H1 (cell line): ENCODE results near the gene KRT85. TPM values are rescaled to one million over a fixed set of nuclear protein-coding genes. Genes with fewer than 3 reads are reported as not detected.

Experiments
- CTCF ChIA-PET: fragments of 300-600 bp; sonication (Branson Sonifier 250); formaldehyde crosslinking; loops from one replicate; lab custom pipeline; 2021; ENCODE audit not compliant: partially characterized antibody; lab: Charles Lee
- POLR2A ChIA-PET: fragments of 300-600 bp; sonication (Branson Sonifier 250); formaldehyde crosslinking; loops from one replicate; lab custom pipeline; 2021; ENCODE audit warnings: inconsistent platforms; ENCODE audit not compliant: partially characterized antibody; lab: Charles Lee
- DNase-seq, 2 experiments: peaks; one replicate each; pipeline versions ENCODE4 v3.0.0 to v3.0.0-alpha.2; 2010 to 2022; ENCODE audit warnings: low spot score in 2 of 2, low read depth in 1 of 2, mixed read lengths in 1 of 2
- FAIRE-seq: peaks from 2 replicates; lab custom pipeline; 2011; peaks lifted over from hg19 to GRCh38; lab: Jason Lieb, UNC
- H2AFZ ChIP-seq: 2 replicates; pipeline ENCODE4 v1.8.1; 2012; ENCODE audit warnings: low read length, inconsistent platforms
- H2AK5ac ChIP-seq: 2 replicates; pipeline ENCODE4 v1.6.1; 2013; ENCODE audit warnings: low read depth, low read length
- H2BK120ac ChIP-seq: replicated peaks from 2 replicates; pipeline ENCODE3; 2013; ENCODE audit warnings: low read depth, low read length, inconsistent platforms
- H2BK12ac ChIP-seq: 2 replicates; pipeline ENCODE4 v1.6.1; 2013; ENCODE audit warnings: low read depth, low read length
- H2BK15ac ChIP-seq: 2 replicates; pipeline ENCODE4 v1.6.1; 2013; ENCODE audit warnings: low read length
- H2BK20ac ChIP-seq: 2 replicates; pipeline ENCODE4 v1.6.1; 2013; ENCODE audit warnings: low read length
- H2BK5ac ChIP-seq: 2 replicates; pipeline ENCODE4 v1.6.1; 2013; ENCODE audit warnings: low read depth, low read length
- H3K14ac ChIP-seq: 2 replicates; pipeline ENCODE4 v1.6.1; 2013; ENCODE audit warnings: inconsistent platforms; ENCODE audit not compliant: insufficient read length
- H3K18ac ChIP-seq: 2 replicates; pipeline ENCODE4 v1.6.1; 2013; ENCODE audit warnings: low read length; ENCODE audit errors: extremely low read depth
- H3K23ac ChIP-seq: 2 replicates; pipeline ENCODE4 v1.6.1; 2013; ENCODE audit warnings: inconsistent platforms; ENCODE audit not compliant: insufficient read length
- H3K23me2 ChIP-seq: 2 replicates; pipeline ENCODE4 v1.6.1; 2013; ENCODE audit warnings: low read depth, low read length
- H3K27ac ChIP-seq: 2 replicates; pipeline ENCODE4 v1.6.1; 2011; ENCODE audit warnings: low read depth, low read length, inconsistent platforms
- H3K27me3 ChIP-seq, 4 experiments: replicated peaks in 1 of 4; 1 replicate in 1 of 4; 2 replicates in 3 of 4; pipeline versions ENCODE4 v1.6.1 to v1.8.1; 2011 to 2013; ENCODE audit warnings: low read length in 3 of 4, mild to moderate bottlenecking in 3 of 4, inconsistent platforms in 2 of 4, mixed read lengths in 2 of 4, moderate library complexity in 1 of 4; ENCODE audit not compliant: control insufficient read depth in 3 of 4, insufficient read depth in 3 of 4; ENCODE audit errors: extremely low read depth in 1 of 4
- H3K36me3 ChIP-seq, 4 experiments: 2 replicates each; pipeline versions ENCODE4 v1.6.1 to v1.8.1; 2011 to 2013; ENCODE audit warnings: mild to moderate bottlenecking in 4 of 4, low read length in 3 of 4, moderate library complexity in 2 of 4, control low read depth in 1 of 4, inconsistent platforms in 1 of 4; ENCODE audit not compliant: insufficient read depth in 4 of 4, control insufficient read depth in 2 of 4
- H3K4ac ChIP-seq: replicated peaks from 2 replicates; pipeline ENCODE3; 2013; ENCODE audit warnings: low read length, low read depth, mixed read lengths, inconsistent platforms; ENCODE audit not compliant: insufficient read length
- H3K4me1 ChIP-seq, 4 experiments: replicated peaks in 1 of 4; 1 replicate in 1 of 4; 2 replicates in 3 of 4; pipeline versions ENCODE4 v1.6.1 to v1.8.1; 2011 to 2013; ENCODE audit warnings: low read length in 3 of 4, inconsistent platforms in 2 of 4, mixed read lengths in 1 of 4; ENCODE audit not compliant: insufficient read depth in 4 of 4, control insufficient read depth in 3 of 4
- H3K4me2 ChIP-seq, 2 experiments: 2 replicates each; pipeline versions ENCODE4 v1.6.1 to v1.8.1; 2011 to 2013; ENCODE audit warnings: low read depth in 2 of 2, low read length in 2 of 2, control low read depth in 1 of 2, inconsistent platforms in 1 of 2, mild to moderate bottlenecking in 1 of 2; ENCODE audit not compliant: insufficient read depth in 1 of 2
- H3K4me3 ChIP-seq, 4 experiments: fragments of 200-600, 300-600 bp in 1 of 4; sonication (generic), shearing (Covaris generic), sonication (Bioruptor Twin) in 1 of 4; 2 replicates each; pipeline versions ENCODE4 v1.5.1 to v1.8.1; 2011 to 2016; ENCODE audit warnings: low read length in 4 of 4, low read depth in 3 of 4, control low read depth in 2 of 4, inconsistent platforms in 2 of 4, mild to moderate bottlenecking in 2 of 4, mixed read lengths in 1 of 4, moderate library complexity in 1 of 4; ENCODE audit not compliant: insufficient read depth in 2 of 4; ENCODE audit errors: extremely low read depth in 1 of 4
- H3K56ac ChIP-seq: replicated peaks from 2 replicates; pipeline ENCODE3; 2013; ENCODE audit warnings: low read depth, mild to moderate bottlenecking, mixed read lengths, low read length, inconsistent platforms; ENCODE audit not compliant: insufficient read length
- H3K79me1 ChIP-seq: 2 replicates; pipeline ENCODE4 v1.6.1; 2013; ENCODE audit warnings: low read depth, low read length, control low read depth
- H3K79me2 ChIP-seq, 2 experiments: 2 replicates each; pipeline versions ENCODE4 v1.6.1 to v1.8.1; 2012 to 2013; ENCODE audit warnings: low read length in 2 of 2, mild to moderate bottlenecking in 2 of 2, inconsistent platforms in 1 of 2; ENCODE audit not compliant: insufficient read depth in 2 of 2, control insufficient read depth in 1 of 2
- H3K9ac ChIP-seq, 4 experiments: replicated peaks in 1 of 4; 1 replicate in 1 of 4; 2 replicates in 3 of 4; pipeline versions ENCODE4 v1.6.1 to v1.8.1; 2011 to 2013; ENCODE audit warnings: low read depth in 3 of 4, low read length in 3 of 4, control low read depth in 2 of 4, mild to moderate bottlenecking in 2 of 4, moderate library complexity in 2 of 4, inconsistent platforms in 1 of 4; ENCODE audit errors: extremely low read depth in 1 of 4
- H3K9me3 ChIP-seq, 2 experiments: 2 replicates each; pipeline versions ENCODE4 v1.6.1 to v1.8.1; 2012 to 2013; ENCODE audit warnings: mild to moderate bottlenecking in 2 of 2, moderate library complexity in 2 of 2, control low read depth in 1 of 2, inconsistent platforms in 1 of 2, low read depth in 1 of 2, low read length in 1 of 2, mixed read lengths in 1 of 2; ENCODE audit not compliant: insufficient read depth in 2 of 2
- H4K20me1 ChIP-seq, 2 experiments: replicated peaks in 1 of 2; 2 replicates each; pipeline versions ENCODE3 to v1.8.1; 2011 to 2013; ENCODE audit warnings: inconsistent platforms in 2 of 2, low read length in 2 of 2, mild to moderate bottlenecking in 1 of 2; ENCODE audit not compliant: insufficient read depth in 2 of 2, control insufficient read depth in 1 of 2
- H4K5ac ChIP-seq: 2 replicates; pipeline ENCODE4 v1.6.1; 2013; ENCODE audit warnings: low read length, low read depth, mixed read lengths, inconsistent platforms; ENCODE audit not compliant: insufficient read length
- H4K8ac ChIP-seq: 2 replicates; pipeline ENCODE4 v1.8.0; 2013; ENCODE audit warnings: mild to moderate bottlenecking, moderate library complexity, low read length, inconsistent platforms; ENCODE audit not compliant: insufficient read depth; ENCODE audit errors: extremely low read depth
- H4K91ac ChIP-seq: replicated peaks from 2 replicates; pipeline ENCODE3; 2013; ENCODE audit warnings: low read length, mixed read lengths, inconsistent platforms; ENCODE audit not compliant: insufficient read length
- BCL11A ChIP-seq, 2 experiments: IDR thresholded peaks; one replicate each; pipeline ENCODE4 v1.6.1; 2011; ENCODE audit warnings: low read depth in 2 of 2, low read length in 2 of 2, mild to moderate bottlenecking in 2 of 2
- FOSL1 ChIP-seq: IDR thresholded peaks from 2 replicates; pipeline ENCODE4 v1.6.1; 2011; ENCODE audit warnings: mild to moderate bottlenecking, low read depth, low read length, moderate library complexity; ENCODE audit not compliant: insufficient read depth
- KDM1A ChIP-seq: fragments of 200-600, 300-600 bp; sonication (generic); IDR thresholded peaks from 2 replicates; pipeline ENCODE4 v1.7.1; 2016; ENCODE audit warnings: mild to moderate bottlenecking, low read length, borderline replicate concordance
- SAP30 ChIP-seq: fragments of 300-600 bp; sonication (generic); IDR thresholded peaks from 2 replicates; pipeline ENCODE4 v1.7.1; 2012; ENCODE audit warnings: low read length, moderate library complexity, mild to moderate bottlenecking, inconsistent platforms; ENCODE audit not compliant: insufficient read depth, insufficient replicate concordance
- SP2 ChIP-seq: IDR thresholded peaks from 2 replicates; pipeline ENCODE4 v1.6.1; 2012; ENCODE audit warnings: mild to moderate bottlenecking, low read length, inconsistent platforms
- TEAD4 ChIP-seq: IDR thresholded peaks from 2 replicates; pipeline ENCODE4 v1.6.1; 2012; ENCODE audit warnings: low read depth, low read length, inconsistent platforms, mixed read lengths
- YY1 ChIP-seq: IDR thresholded peaks from 2 replicates; pipeline ENCODE4 v1.6.1; 2011; ENCODE audit warnings: low read depth, mild to moderate bottlenecking, low read length
- WGBS, 2 experiments: shearing (Covaris generic) in 1 of 2; methylation state at CpG; one replicate each; pipeline versions ENCODE4 v1.1.6 to v1.1.7; 2013 to 2015; ENCODE audit warnings: low lambda C conversion rate in 2 of 2, mixed read lengths in 2 of 2, inconsistent platforms in 1 of 2, low coverage in 1 of 2, missing lambda C conversion rate in 1 of 2; ENCODE audit not compliant: insufficient replicate concordance in 2 of 2, insufficient coverage in 1 of 2, insufficient read length in 1 of 2; ENCODE audit errors: extremely low coverage in 1 of 2, missing lambda C conversion rate in 1 of 2; 5-methylcytosine and 5-hydroxymethylcytosine counted together
- long read RNA-seq, 2 experiments: library from RNA in 1 of 2; library from capped mRNA in 1 of 2; stranded (forward); transcript quantifications; one replicate each; pipeline ENCODE4 v2.0.0, GENCODE V29; 2021; ENCODE audit warnings: inconsistent platforms in 1 of 2
- polyA minus RNA-seq, 3 experiments: library from RNA; depleted of rRNA, polyadenylated mRNA; stranded (reverse); fragments of >200 nt; gene quantifications; 1 replicate in 2 of 3; 2 replicates in 1 of 3; pipeline ENCODE4 v1.2.3, GENCODE V29; 2011
- polyA plus RNA-seq, 7 experiments: library from polyadenylated mRNA; depleted of rRNA in 3 of 7; stranded (reverse) in 5 of 7; unstranded in 2 of 7; fragments of >200 nt in 5 of 7; fragments of 200-250 nt in 2 of 7; gene quantifications; 1 replicate in 5 of 7; 2 replicates in 1 of 7; 4 replicates in 1 of 7; pipeline versions ENCODE4 v1.2.1 to v1.2.3, GENCODE V29; 2011 to 2013; ENCODE audit warnings: missing spikeins in 2 of 7, mixed read lengths in 2 of 7
- total RNA-seq: library from RNA; stranded (reverse); fragmentation: NEBNext Ultra II Directional; extraction: Animal tissue kit (Norgen Biotek cat#: 25700); gene quantifications from 2 replicates; pipeline ENCODE4 v1.2.1, GENCODE V29; 2021
- TF ChIP-seq, protein P1 (sequence below): IDR thresholded peaks from 2 replicates; pipeline ENCODE4 v1.6.1; 2012; ENCODE audit warnings: inconsistent platforms
- TF ChIP-seq, protein P2 (sequence below): IDR thresholded peaks from 2 replicates; pipeline ENCODE4 v1.6.1; 2011; ENCODE audit warnings: low read length, improper control_type of control experiment

The KRT85 gene
- total RNA-seq (not detected in 2 replicates), polyA plus RNA-seq (2011; rRNA removed) (not detected in 2 replicates), polyA minus RNA-seq (2011; rRNA and poly(A)+ RNA removed) (not detected in 2 replicates)
- polyA plus RNA-seq (2011; cell fraction: cytosol; rRNA removed), result not detected
- not detected for polyA plus RNA-seq (2011; cell fraction: nucleus; rRNA removed)
- polyA plus RNA-seq (2012, experiment 1 of 2), result not detected in 4 replicates
- not detected for polyA plus RNA-seq (2012, experiment 2 of 2)
- not detected for polyA plus RNA-seq (2013, experiment 1 of 2)
- polyA plus RNA-seq (2013, experiment 2 of 2), result not detected
- not detected for polyA minus RNA-seq (2011; cell fraction: cytosol; rRNA and poly(A)+ RNA removed)
- not detected for polyA minus RNA-seq (2011; cell fraction: nucleus; rRNA and poly(A)+ RNA removed)
- long read RNA-seq, experiment 1, result 0 reads
- long read RNA-seq, experiment 2, result 0 reads

DNA sequence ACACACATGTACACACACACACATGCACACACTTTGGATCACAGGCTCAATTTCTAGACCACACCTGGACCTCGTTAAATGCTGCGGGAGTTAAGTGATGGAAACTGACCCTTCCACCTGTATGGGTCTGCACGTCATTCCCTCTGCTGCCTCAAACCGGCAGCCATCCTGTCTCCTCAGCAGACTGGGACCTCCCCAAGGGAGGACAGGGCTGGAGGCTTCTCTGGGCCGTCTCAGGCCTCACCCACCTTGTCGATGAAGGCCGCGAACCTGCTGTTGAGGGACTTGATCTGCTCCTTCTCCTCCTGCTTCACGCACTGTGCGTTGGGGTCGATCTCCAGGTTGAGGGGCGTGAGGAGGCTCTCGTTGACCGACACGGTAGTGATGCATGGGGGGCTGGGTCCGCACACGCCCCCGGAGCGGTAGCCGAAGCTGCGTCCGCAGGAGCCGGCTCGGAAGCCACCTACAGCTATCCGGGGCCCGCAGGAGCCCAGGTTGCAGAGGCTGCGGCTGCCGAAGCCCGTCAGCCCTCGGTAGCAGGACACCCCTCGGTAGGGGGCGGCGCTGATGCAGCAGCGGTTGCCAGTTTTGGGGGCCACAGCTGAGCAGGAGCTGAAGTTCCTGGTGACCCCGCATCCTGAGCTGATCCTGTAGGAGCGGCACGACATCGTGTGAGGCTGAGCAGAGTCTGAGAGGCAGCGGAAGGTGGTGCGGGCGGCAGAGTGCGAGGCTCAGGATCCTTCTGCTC lies at the start of gene KRT85:
Gene KRT85 (minus strand): TSS at position 744 of the 748 bp plus-strand sequence. CDS start 76 bp downstream, at position 668.
- Histone ChIP-seq H3K9me3 (no peaks in the 10 kb centered on the region), H3K4ac (no peak within 1 kb of the TSS), H3K79me2 (no peaks in the 10 kb centered on the region), H2BK5ac (peak within 1 kb of the TSS; percentile 52; the same call in 1 of the 2 replicates), H4K5ac (no peak within 1 kb of the TSS), H3K4me3 (no peak within 1 kb of the TSS), H2AFZ (no peak within 1 kb of the TSS), H4K20me1 (peaks cover 0 to 2% of the 10 kb centered on the region in 2 experiments), H4K91ac (no peak within 1 kb of the TSS), H2BK12ac (0 out of 2 replicates have a peak within 1 kb of the TSS, but pooled peaks have one; percentile 27), H3K36me3 (no peaks in the 10 kb centered on the region), H3K79me1 (no peaks in the 10 kb centered on the region), H3K23ac (no peak within 1 kb of the TSS), H3K18ac (no peak within 1 kb of the TSS), H3K27ac (no peak within 1 kb of the TSS), H3K9ac (no peak within 1 kb of the TSS), H4K8ac (no peak within 1 kb of the TSS; the same call in 1 of the 2 replicates), H2BK120ac (no peak within 1 kb of the TSS), H3K56ac (no peak within 1 kb of the TSS), H3K23me2 (no peaks in the 10 kb centered on the region), H2BK15ac (no peak within 1 kb of the TSS), H3K27me3 (no peaks in the 10 kb centered on the region), H2AK5ac (no peak within 1 kb of the TSS; the same call in 1 of the 2 replicates), H3K4me1 (no peaks in the 10 kb centered on the region), H3K14ac (no peak within 1 kb of the TSS), H2BK20ac (no peak within 1 kb of the TSS), H3K4me2 (no peak within 1 kb of the TSS)
- POLR2A ChIA-PET, result no interaction called here
- DNase-seq, result no peak
- CTCF ChIA-PET, result interaction anchor here (0.8 to 8.6 kb wide), 15 partner anchors 9 to 510 kb away, joined by 3 to 105 read pairs (median 5); partner anchors contain the start of gene KRT84
- WGBS, 2 experiments, result 88% methylated on average over 35 of the region's 42 CpGs; no CpG with 5 or more reads in 1 of the 2 experiments
- no peak for FAIRE-seq
- TF ChIP-seq SAP30, result no peak
- no peak for TF ChIP-seq FOSL1
- TF ChIP-seq TEAD4, result no peak
- TF ChIP-seq, protein P1, sequence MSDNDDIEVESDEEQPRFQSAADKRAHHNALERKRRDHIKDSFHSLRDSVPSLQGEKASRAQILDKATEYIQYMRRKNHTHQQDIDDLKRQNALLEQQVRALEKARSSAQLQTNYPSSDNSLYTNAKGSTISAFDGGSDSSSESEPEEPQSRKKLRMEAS, result no peak
- no peak for TF ChIP-seq KDM1A
- no peak for TF ChIP-seq YY1
- no peak for TF ChIP-seq BCL11A (IDR thresholded peaks at IDR 0.05; ENCODE audit: low read depth in 2 of 2, low read length in 2 of 2)
- TF ChIP-seq, protein P2, sequence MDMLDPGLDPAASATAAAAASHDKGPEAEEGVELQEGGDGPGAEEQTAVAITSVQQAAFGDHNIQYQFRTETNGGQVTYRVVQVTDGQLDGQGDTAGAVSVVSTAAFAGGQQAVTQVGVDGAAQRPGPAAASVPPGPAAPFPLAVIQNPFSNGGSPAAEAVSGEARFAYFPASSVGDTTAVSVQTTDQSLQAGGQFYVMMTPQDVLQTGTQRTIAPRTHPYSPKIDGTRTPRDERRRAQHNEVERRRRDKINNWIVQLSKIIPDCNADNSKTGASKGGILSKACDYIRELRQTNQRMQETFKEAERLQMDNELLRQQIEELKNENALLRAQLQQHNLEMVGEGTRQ, result no peak
- no peak for TF ChIP-seq SP2
